ENCODE data around the gene IFRD1. TPM values are rescaled to one million over a fixed set of nuclear protein-coding genes. Genes with fewer than 3 reads are reported as not detected.

Gene IFRD1
- total and polyA plus RNA-seq, 2 experiments from 2014 or later: 30.8 to 43.3 TPM

DNA sequence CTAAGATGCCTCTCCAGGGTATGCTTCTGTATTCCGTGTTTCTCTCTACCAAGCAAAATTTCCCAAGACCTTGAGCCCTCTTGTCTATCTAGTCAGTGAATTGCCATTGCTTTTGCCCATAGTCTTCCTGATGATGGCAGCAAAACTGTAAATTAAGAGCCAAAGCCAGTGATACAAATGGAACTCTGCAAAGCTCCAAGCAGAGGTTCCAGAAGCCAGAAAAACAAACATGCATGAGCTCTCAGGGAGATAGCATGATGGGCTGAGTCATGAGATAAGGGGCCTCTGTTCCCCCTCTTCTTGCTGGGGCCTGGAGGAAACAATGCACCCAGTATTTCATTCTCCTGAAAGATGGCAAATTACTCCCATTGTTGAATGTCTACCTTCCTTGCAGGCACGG lies 55.2 kb downstream of the IFRD1 start:
- H3K9me3 ChIP-seq (ENCODE audit: low read depth): no peaks in the 10 kb centered on the region
- H3K27ac ChIP-seq: no peak overlapping the region
- no peaks in the 10 kb centered on the region for H3K27me3 ChIP-seq
- DNase-seq (ENCODE audit: low read depth in 1 of 2, low spot score in 1 of 2): peak in 1 of 2 donors; percentile 29
- no peaks in the 10 kb centered on the region for H3K36me3 ChIP-seq
- H3K4me3 ChIP-seq: no peak overlapping the region
- H3K4me1 ChIP-seq (ENCODE audit: low read depth): peaks cover 14% of the 10 kb centered on the region
- TF ChIP-seq CTCF (IDR thresholded peaks at IDR 0.05; ENCODE audit: low read depth, low read length): no peak

GRCh38 chr7:112508404-112508803 lies 58.1 kb downstream of the IFRD1 start:
- Histone ChIP-seq H3K9me3 (ENCODE audit: low read depth) (no peaks in the 10 kb centered on the region), H3K36me3 (no peaks in the 10 kb centered on the region), H3K4me1 (ENCODE audit: low read depth) (peaks cover 5% of the 10 kb centered on the region), H3K27me3 (peaks cover 3% of the 10 kb centered on the region), H3K4me3 (no peak overlapping the region), H3K27ac (no peak overlapping the region)
- no peak for TF ChIP-seq CTCF (IDR thresholded peaks at IDR 0.05; ENCODE audit: low read depth, low read length)
- no peak for DNase-seq (ENCODE audit: low read depth in 1 of 2, low spot score in 1 of 2)

DNA sequence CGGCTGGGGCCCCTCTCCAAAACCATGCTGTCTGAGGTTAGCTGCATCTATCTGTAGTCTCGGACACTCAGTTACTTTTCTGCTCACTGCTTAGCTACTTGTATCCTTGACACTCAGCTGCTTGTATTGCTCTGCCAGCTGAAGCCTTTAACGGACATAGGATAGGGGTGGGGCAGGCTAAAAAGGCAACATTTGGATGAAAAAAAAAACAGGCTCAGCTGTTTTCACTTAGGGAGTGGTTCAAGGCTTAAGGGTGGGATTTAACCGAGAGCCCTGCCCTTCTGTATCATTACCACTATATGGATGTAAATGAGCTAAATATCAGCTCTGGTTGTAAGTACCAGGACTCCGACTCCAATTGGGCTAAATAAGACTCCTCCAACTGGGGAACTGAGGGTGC lies 59.1 kb downstream of the IFRD1 start:
- no peak for DNase-seq (ENCODE audit: low read depth in 1 of 2, low spot score in 1 of 2)
- Histone ChIP-seq H3K4me3 (no peak overlapping the region), H3K36me3 (no peaks in the 10 kb centered on the region), H3K9me3 (ENCODE audit: low read depth) (no peaks in the 10 kb centered on the region), H3K27me3 (peaks cover 3% of the 10 kb centered on the region), H3K27ac (no peak overlapping the region), H3K4me1 (ENCODE audit: low read depth) (peaks cover 2% of the 10 kb centered on the region)
- TF ChIP-seq CTCF (IDR thresholded peaks at IDR 0.05; ENCODE audit: low read depth, low read length): no peak

- peak in 1 of 2 donors; percentile 80 for DNase-seq (ENCODE audit: low read depth in 1 of 2, low spot score in 1 of 2)
- TF ChIP-seq CTCF (IDR thresholded peaks at IDR 0.05; ENCODE audit: low read depth, low read length): no peak
- Histone ChIP-seq H3K36me3 (no peaks in the 10 kb centered on the region), H3K4me3 (no peak overlapping the region), H3K9me3 (ENCODE audit: low read depth) (no peaks in the 10 kb centered on the region), H3K27me3 (peaks cover 3% of the 10 kb centered on the region), H3K4me1 (ENCODE audit: low read depth) (no peaks in the 10 kb centered on the region), H3K27ac (no peak overlapping the region)
Measured at GRCh38 chr7:112510001-112510742, 59.9 kb downstream of the IFRD1 start.

DNA sequence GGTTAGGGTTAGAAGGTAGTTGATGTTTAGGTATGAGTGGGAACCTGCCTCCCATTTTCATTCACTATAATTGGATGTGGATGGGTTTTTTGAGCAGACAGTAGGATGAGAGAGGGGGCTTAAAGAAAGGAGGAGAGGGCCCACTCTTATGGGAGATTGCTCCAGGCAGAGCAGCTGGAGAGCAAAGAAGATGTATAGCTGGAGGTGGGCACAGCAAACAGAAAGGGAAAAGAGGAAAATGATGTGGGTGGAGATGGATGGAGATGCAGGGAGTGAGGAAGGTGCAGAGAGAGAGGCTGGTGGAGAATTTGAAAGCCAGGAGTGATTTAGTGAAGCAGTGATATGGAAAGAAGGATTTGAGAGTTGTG lies 60.5 kb downstream of the IFRD1 start:
- Histone ChIP-seq H3K36me3 (no peaks in the 10 kb centered on the region), H3K4me1 (ENCODE audit: low read depth) (no peaks in the 10 kb centered on the region), H3K27ac (no peak overlapping the region), H3K4me3 (no peak overlapping the region), H3K27me3 (peaks cover 3% of the 10 kb centered on the region), H3K9me3 (ENCODE audit: low read depth) (no peaks in the 10 kb centered on the region)
- no peak for TF ChIP-seq CTCF (IDR thresholded peaks at IDR 0.05; ENCODE audit: low read depth, low read length)
- DNase-seq (ENCODE audit: low read depth in 1 of 2, low spot score in 1 of 2): no peak
